Heart left ventricle (tissue), 16 donors: ENCODE data around the gene DIP2C. TPM values are rescaled to one million over a fixed set of nuclear protein-coding genes. Genes with fewer than 3 reads are reported as not detected.

Experiments
- ATAC-seq, 4 donors: fragments of 200-7000 bp; cut with Tn5 transposase; one replicate each; pipeline ENCODE4 v1.9.1; 2020 to 2022; ENCODE audit warnings: moderate library complexity in 4 of 4, mild to moderate bottlenecking in 3 of 4, moderate number of reproducible peaks in 1 of 4
- DNase-seq, 5 donors: peaks; one replicate each; pipeline ENCODE4 v3.0.0-alpha.2; 2020
- H3K27ac ChIP-seq, 12 donors: fragments of 200-600 bp; sonication (generic) in 4 of 12; one replicate each; pipeline versions ENCODE4 v1.5.0 to v1.8.0; 2016 to 2022; ENCODE audit warnings: mild to moderate bottlenecking in 2 of 12
- H3K27me3 ChIP-seq, 9 donors: fragments of 200-600 bp; sonication (generic) in 2 of 9; one replicate each; pipeline versions ENCODE4 v1.5.1 to v1.8.0; 2016 to 2022; ENCODE audit warnings: mild to moderate bottlenecking in 3 of 9
- H3K36me3 ChIP-seq, 9 donors: fragments of 200-600 bp; sonication (generic) in 2 of 9; one replicate each; pipeline versions ENCODE4 v1.5.0 to v1.8.0; 2018 to 2022; ENCODE audit warnings: mild to moderate bottlenecking in 2 of 9
- H3K4me1 ChIP-seq, 12 donors: fragments of 200-600 bp; sonication (generic) in 4 of 12; one replicate each; pipeline versions ENCODE4 v1.5.0 to v1.8.0; 2016 to 2022; ENCODE audit warnings: mild to moderate bottlenecking in 3 of 12
- H3K4me3 ChIP-seq, 12 donors: fragments of 200-600 bp; sonication (generic) in 4 of 12; one replicate each; pipeline versions ENCODE4 v1.5.0 to v1.8.0; 2017 to 2022; ENCODE audit warnings: mild to moderate bottlenecking in 9 of 12, moderate library complexity in 4 of 12
- H3K9me3 ChIP-seq, 12 donors: fragments of 200-600 bp; sonication (generic) in 4 of 12; one replicate each; pipeline versions ENCODE4 v1.5.0 to v1.8.0; 2016 to 2022; ENCODE audit warnings: mild to moderate bottlenecking in 1 of 12
- POLR2A ChIP-seq, 2 donors: fragments of 450-650 bp; IDR thresholded peaks; one replicate each; pipeline ENCODE4 v1.6.1; 2017; ENCODE audit warnings: antibody characterized with exemption in 2 of 2, mild to moderate bottlenecking in 2 of 2, moderate library complexity in 2 of 2
- WGBS, 4 donors: extraction: QIAGEN DNeasy Blood & Tissue Kit in 2 of 4; methylation state at CpG; one replicate each; pipeline versions ENCODE4 v1.1.5 to v1.1.7; 2013 to 2018; 5-methylcytosine and 5-hydroxymethylcytosine counted together
- intact Hi-C, 10 donors: fragments of 100-400 bp; cut with DNase I; formaldehyde crosslinking; loops; one replicate each; pipeline versions ENCODE4 v1.11.1 to v1.14.2; 2022
- polyA plus RNA-seq, 2 donors: library from polyadenylated mRNA; stranded (reverse); fragments of 200-250 nt; gene quantifications; one replicate each; pipeline ENCODE4 v1.2.3, GENCODE V29; 2013
- total RNA-seq, 9 donors: library from RNA; depleted of rRNA in 2 of 9; stranded (reverse); fragments of >200 nt in 2 of 9; fragmentation: NEBNext Ultra II Directional in 3 of 9; extraction: Animal tissue kit (Norgen Biotek cat#: 25700) in 3 of 9; gene quantifications; one replicate each; pipeline versions ENCODE4 v1.1.0 to v1.2.4, GENCODE V29; 2016 to 2023
- TF ChIP-seq, protein P1 (sequence below), 12 donors: fragments of 200-600 bp; sonication (generic) in 4 of 12; IDR thresholded peaks; one replicate each; pipeline versions ENCODE4 v1.5.0 to v1.8.0; 2018 to 2022; ENCODE audit warnings: antibody characterized with exemption in 12 of 12, mild to moderate bottlenecking in 5 of 12
- donor health status: ischemic (EF 13 %, LVEDD 7.1; RV severe dilation, severe dysfunction).
- donor health status: healthy with polysubstance abuse.
- donor health status: DM: no; HTN: yes; CAD: no.
- donor health status: DM: no; HTN: no; CAD: no.
- donor health status: ischemic (EF 25% LVEDD 6.9; RV normal size, moderate dysfunction).
- donor health status: ischemic (EF 25% LVEDD 5.7; RV mildly dilated, moderate dysfunction).
- donor health status: healthy.
- donor health status: DM: yes; HTN: yes; CAD: no.
- donor health status: ischemic (EF 35%, LVEDD 5.7; RV mildly dilated, moderate dysfunction).
- donor health status: nonischemic (EF 11% LVEDD 7.7; RV severe dilation, severe dysfunction).
- donor health status: DM: yes; HTN: yes; CAD: no.
- donor health status: PGD.
- donor health status: ischemic (EF 29% LVEDD 5.4; RV normal size, mild dysfunction).
- donor health status: nonischemic (EF 23%, LVEDD 6.1; RV moderate dilation, normal function).

The DIP2C gene
- total and polyA plus RNA-seq, 11 donors, result 7.4 to 43.1 (median 28.5) TPM

DNA sequence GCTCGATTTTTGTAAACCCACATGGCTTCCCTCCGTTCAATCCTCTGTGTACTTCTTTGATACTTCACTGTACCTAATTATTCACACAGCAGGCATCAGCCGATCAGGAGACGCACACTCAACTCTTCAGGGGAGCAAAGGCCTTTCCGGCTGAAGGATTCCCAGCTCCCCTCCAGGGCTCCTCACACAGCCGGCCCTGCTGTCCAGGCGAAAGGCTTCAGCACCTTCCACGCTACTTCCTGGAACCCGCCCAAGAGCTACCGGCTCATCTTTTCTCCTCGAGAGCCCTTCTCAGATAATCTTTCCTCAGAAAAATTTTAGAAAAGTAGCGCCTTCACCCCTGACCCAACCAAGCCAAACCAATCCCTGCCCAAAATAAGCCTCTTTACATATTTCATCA is 283.8 kb downstream of the DIP2C start:
- TF ChIP-seq, protein P1, sequence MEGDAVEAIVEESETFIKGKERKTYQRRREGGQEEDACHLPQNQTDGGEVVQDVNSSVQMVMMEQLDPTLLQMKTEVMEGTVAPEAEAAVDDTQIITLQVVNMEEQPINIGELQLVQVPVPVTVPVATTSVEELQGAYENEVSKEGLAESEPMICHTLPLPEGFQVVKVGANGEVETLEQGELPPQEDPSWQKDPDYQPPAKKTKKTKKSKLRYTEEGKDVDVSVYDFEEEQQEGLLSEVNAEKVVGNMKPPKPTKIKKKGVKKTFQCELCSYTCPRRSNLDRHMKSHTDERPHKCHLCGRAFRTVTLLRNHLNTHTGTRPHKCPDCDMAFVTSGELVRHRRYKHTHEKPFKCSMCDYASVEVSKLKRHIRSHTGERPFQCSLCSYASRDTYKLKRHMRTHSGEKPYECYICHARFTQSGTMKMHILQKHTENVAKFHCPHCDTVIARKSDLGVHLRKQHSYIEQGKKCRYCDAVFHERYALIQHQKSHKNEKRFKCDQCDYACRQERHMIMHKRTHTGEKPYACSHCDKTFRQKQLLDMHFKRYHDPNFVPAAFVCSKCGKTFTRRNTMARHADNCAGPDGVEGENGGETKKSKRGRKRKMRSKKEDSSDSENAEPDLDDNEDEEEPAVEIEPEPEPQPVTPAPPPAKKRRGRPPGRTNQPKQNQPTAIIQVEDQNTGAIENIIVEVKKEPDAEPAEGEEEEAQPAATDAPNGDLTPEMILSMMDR (IDR thresholded peaks at IDR 0.05), result no peak
- TF ChIP-seq POLR2A (IDR thresholded peaks at IDR 0.05), result no peak
- Histone ChIP-seq H3K27ac (no peak overlapping the region), H3K4me3 (no peak overlapping the region), H3K4me1 (peaks cover 0 to 10% (median 0%) of the 10 kb centered on the region in 12 donors), H3K27me3 (no peaks in the 10 kb centered on the region), H3K36me3 (peaks cover 0 to 59% (median 19%) of the 10 kb centered on the region in 9 donors), H3K9me3 (no peaks in the 10 kb centered on the region)
- DNase-seq (no peak), ATAC-seq (no peak)
- intact Hi-C loops, result no loop called here
- 86 to 87% (median 86%) methylated on average over 12 of the region's 12 CpGs for WGBS, 4 donors

DNA sequence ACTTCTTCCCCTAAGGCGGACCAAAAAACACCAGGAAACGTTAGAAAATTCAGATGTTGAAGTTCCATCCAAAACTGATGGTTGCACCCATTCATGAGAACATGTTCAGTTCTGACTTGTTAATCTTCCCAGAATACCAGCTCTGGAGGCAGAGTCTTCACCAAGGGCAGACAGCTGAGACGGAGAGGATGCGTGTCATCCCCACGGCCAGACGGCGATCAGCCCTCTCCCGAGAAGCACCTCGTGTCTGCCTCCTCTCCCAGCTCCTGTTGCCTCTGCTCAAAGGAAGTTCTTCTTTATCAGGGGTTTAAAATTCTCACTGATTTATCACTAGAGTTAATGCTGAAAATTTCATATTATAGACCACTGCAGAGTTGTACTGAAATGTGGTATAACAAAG is 284.5 kb downstream of the DIP2C start:
- intact Hi-C loops, result no loop called here
- Histone ChIP-seq H3K27ac (no peak overlapping the region), H3K4me3 (no peak overlapping the region), H3K36me3 (peaks cover 0 to 59% (median 19%) of the 10 kb centered on the region in 9 donors), H3K9me3 (no peaks in the 10 kb centered on the region), H3K4me1 (peaks cover 0 to 10% (median 0%) of the 10 kb centered on the region in 12 donors), H3K27me3 (no peaks in the 10 kb centered on the region)
- DNase-seq, result no peak
- TF ChIP-seq POLR2A (IDR thresholded peaks at IDR 0.05), result no peak
- TF ChIP-seq, protein P1 (IDR thresholded peaks at IDR 0.05), result no peak
- WGBS, 4 donors, result 92 to 96% (median 94%) methylated on average over 9 of the region's 9 CpGs
- no peak for ATAC-seq

DNA sequence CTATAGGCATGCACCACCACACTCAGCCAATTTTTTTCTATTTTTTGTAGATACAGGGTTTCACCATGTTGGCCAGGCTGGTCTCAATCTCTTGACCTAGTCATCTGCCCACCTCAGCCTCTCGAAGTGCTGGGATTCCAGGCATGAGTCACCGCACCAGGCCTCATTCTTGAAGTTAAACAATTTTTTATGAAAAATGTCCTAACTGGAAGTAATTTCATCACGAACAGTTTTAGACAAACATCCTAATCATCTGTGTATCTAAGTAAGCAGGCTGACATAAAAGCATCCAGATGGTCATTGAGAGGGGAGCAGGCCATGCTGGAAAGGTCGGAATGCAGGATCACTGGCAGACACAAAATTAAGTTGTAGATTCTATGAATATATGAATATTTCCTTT is 285.1 kb downstream of the DIP2C start:
- no peaks in the 10 kb centered on the region for H3K27me3 ChIP-seq
- ATAC-seq (no peak), DNase-seq (no peak)
- H3K27ac ChIP-seq, result no peak overlapping the region
- intact Hi-C loops, result no loop called here
- no peak for TF ChIP-seq POLR2A (IDR thresholded peaks at IDR 0.05)
- TF ChIP-seq, protein P1 (IDR thresholded peaks at IDR 0.05), result no peak
- H3K4me1 ChIP-seq, result peaks cover 0 to 6% (median 0%) of the 10 kb centered on the region in 12 donors
- H3K4me3 ChIP-seq, result no peak overlapping the region
- peaks cover 0 to 65% (median 19%) of the 10 kb centered on the region in 9 donors for H3K36me3 ChIP-seq
- H3K9me3 ChIP-seq, result no peaks in the 10 kb centered on the region
- WGBS, 4 donors, result 95 to 98% (median 96%) methylated on average over 4 of the region's 4 CpGs

DNA sequence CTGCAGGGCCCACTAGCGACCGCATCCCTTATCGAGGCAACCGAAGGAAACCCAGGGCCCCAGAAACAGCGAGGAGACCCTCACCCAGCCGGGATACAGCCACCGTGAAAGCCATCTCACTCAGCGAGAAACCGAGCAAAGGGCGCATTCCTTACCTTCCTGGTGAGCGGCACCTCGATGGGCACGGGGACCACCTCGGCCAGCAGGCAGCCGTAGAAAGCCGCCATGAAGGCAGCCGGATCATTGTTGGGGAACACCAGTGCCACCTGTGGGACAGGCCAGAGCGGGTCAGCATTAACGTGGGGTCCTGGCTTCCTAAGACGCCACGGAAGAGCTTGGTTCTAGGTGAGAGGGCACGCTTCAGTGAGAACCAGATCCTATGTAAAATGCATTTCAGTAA is 290.5 kb downstream of the DIP2C start:
- ATAC-seq (no peak), DNase-seq (no peak)
- no peak overlapping the region for H3K27ac ChIP-seq
- no peak for TF ChIP-seq POLR2A (IDR thresholded peaks at IDR 0.05)
- TF ChIP-seq, protein P1 (IDR thresholded peaks at IDR 0.05), result no peak
- no peak overlapping the region for H3K4me3 ChIP-seq
- peaks cover 0 to 17% (median 0%) of the 10 kb centered on the region in 9 donors for H3K36me3 ChIP-seq
- no peaks in the 10 kb centered on the region for H3K9me3 ChIP-seq
- intact Hi-C loops, result no loop called here
- WGBS, 4 donors, result 88 to 91% (median 90%) methylated on average over 21 to 22 of the region's 22 CpGs
- no peaks in the 10 kb centered on the region for H3K27me3 ChIP-seq
- peaks cover 0 to 27% (median 11%) of the 10 kb centered on the region in 12 donors for H3K4me1 ChIP-seq
